Epithelial cell of esophagus (primary cell): ENCODE data around the gene TMIGD1.

Experiments
- DNase-seq: peaks from one replicate; pipeline ENCODE4 v3.0.0; 2010; ENCODE audit warnings: low read depth
- H3K4me3 ChIP-seq: 2 replicates; pipeline ENCODE4 v1.5.1; 2011; ENCODE audit warnings: mild to moderate bottlenecking, low read length, control low read depth
- TF ChIP-seq, protein P1 (sequence below): IDR thresholded peaks from 2 replicates; pipeline ENCODE4 v1.5.1; 2011; ENCODE audit warnings: low read depth, mild to moderate bottlenecking, low read length, control low read depth, inconsistent platforms; ENCODE audit not compliant: insufficient read depth; ENCODE audit errors: missing control alignments

TMIGD1 gene

GRCh38 chr17:30304778-30305177 lies 29.1 kb downstream of the TMIGD1 start:
- DNase-seq, result no peak
- no peak overlapping the region for H3K4me3 ChIP-seq
- TF ChIP-seq, protein P1, sequence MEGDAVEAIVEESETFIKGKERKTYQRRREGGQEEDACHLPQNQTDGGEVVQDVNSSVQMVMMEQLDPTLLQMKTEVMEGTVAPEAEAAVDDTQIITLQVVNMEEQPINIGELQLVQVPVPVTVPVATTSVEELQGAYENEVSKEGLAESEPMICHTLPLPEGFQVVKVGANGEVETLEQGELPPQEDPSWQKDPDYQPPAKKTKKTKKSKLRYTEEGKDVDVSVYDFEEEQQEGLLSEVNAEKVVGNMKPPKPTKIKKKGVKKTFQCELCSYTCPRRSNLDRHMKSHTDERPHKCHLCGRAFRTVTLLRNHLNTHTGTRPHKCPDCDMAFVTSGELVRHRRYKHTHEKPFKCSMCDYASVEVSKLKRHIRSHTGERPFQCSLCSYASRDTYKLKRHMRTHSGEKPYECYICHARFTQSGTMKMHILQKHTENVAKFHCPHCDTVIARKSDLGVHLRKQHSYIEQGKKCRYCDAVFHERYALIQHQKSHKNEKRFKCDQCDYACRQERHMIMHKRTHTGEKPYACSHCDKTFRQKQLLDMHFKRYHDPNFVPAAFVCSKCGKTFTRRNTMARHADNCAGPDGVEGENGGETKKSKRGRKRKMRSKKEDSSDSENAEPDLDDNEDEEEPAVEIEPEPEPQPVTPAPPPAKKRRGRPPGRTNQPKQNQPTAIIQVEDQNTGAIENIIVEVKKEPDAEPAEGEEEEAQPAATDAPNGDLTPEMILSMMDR, result no peak

GRCh38 chr17:30302241-30302640 lies 31.6 kb downstream of the TMIGD1 start:
- DNase-seq, result no peak
- TF ChIP-seq, protein P1, result no peak
- no peak overlapping the region for H3K4me3 ChIP-seq

- H3K4me3 ChIP-seq, result no peak overlapping the region
- no peak for DNase-seq
- TF ChIP-seq, protein P1, result no peak
Measured at GRCh38 chr17:30300818-30301217, 33.0 kb downstream of the TMIGD1 start.

GRCh38 chr17:30299000-30299399 lies 34.9 kb downstream of the TMIGD1 start:
- no peak overlapping the region for H3K4me3 ChIP-seq
- TF ChIP-seq, protein P1, result peak; percentile 45
- peak; percentile 11 for DNase-seq

GRCh38 chr17:30297715-30298114 lies 36.1 kb downstream of the TMIGD1 start:
- no peak overlapping the region for H3K4me3 ChIP-seq
- TF ChIP-seq, protein P1, result no peak
- DNase-seq, result no peak

- H3K4me3 ChIP-seq, result no peak overlapping the region
- no peak for DNase-seq
- TF ChIP-seq, protein P1, result no peak
Measured at GRCh38 chr17:30296499-30297080, 37.3 kb downstream of the TMIGD1 start.

DNA sequence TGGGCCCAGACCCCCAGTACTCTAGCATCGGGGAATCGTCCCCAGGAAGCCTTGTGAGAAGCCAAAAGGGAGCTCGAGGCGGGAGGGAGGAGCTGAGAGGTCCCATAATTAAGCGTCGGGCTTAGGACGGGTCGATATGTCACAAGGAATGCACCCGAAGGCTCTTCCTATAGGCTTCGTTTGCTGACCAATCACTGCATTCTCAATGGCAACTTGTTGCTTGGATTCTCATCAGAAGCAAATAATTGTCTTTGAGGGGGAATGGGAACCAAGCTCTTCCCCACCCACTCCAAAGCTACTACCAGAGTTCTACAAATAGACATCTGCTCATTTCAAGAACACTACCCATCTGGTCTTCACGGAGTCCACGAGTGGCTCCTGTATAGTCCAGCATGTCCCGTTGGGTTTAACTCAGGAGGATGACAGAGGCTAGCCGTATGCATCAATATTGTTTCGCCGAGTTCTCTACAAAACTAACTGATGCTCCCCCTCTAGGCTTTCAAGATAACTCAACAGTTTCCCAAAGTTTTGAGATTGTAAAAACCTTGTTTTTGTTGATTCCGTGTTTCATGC lies 41.5 kb downstream of the TMIGD1 start:
- TF ChIP-seq, protein P1, result no peak
- H3K4me3 ChIP-seq, result peak overlapping the region; percentile 86
- DNase-seq, result peak; percentile 11
